RPMI7951 (cell line): ENCODE data around the gene SLC22A6. TPM values are rescaled to one million over a fixed set of nuclear protein-coding genes. Genes with fewer than 3 reads are reported as not detected.
A peak's percentile ranks its signal among the peaks of the same experiment; 100 is the strongest.

Experiments
- DNase-seq: peaks from one replicate; pipeline ENCODE4 v3.0.0-alpha.2; 2012; ENCODE audit warnings: low read depth
- total RNA-seq: library from RNA; depleted of rRNA; stranded (reverse); fragments of >200 nt; shearing (Covaris generic); gene quantifications from 2 replicates; pipeline ENCODE4 v1.2.3, GENCODE V29; 2014; rRNA removed

SLC22A6 gene
- total RNA-seq, 1 experiment from 2014 or later: not detected

DNA sequence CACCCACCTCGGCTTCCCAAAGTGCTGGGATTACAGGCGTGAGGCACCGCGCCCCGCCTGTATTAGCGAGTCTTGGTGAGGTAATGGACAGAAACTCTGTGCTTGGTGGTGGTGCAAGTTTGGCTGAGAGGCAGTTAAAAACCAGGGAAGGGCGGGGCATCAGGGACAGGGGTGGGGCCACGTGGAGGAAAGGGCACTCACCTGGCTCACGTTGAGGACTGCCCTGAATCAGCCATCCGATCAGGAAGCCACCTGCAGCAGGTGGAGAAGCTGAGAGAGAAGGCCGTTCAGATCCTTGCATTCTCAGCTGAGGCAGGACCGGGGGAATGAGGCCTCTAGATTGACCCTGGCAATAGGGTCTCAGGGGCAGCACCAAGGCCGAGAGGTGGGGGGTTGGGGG lies 51.5 kb downstream of the SLC22A6 start:
- DNase-seq: no peak

DNA sequence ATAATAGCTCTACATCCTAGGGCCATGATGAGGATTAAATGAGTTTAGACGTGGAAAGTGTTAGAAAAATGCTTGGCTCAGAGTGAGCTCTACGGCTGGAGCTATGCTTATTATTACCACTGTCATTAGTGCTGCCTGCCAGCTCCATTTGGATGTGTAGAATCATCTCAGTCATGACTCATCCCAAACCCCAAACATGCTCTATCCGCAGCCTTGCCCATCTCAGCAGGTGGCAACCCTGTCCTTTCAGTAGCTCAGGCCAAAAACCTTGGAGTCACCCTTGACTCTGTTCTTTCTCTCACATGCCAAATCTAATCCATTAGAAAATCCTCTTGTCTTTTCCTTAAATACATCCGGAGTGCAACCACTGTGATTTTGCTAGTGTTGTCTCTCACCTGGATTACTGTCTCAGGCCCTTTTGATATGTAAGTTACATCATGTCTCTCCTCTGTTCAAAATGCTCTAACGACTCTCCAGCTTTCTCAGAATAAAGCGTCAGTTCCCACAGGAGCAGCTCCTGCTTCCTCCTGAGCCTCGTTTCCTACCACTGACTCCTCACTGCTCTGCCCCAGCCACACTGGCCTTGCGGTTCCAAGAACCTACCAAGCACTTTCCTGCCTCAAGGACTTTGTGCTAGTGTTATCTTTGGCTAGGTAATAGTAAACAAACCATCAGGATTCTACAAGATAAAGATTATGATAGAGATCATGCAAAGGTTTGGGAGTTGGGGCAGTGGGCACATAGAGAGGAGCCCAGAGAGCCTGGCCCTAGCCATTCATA lies 53.1 kb downstream of the SLC22A6 start:
- peak; percentile 43 for DNase-seq

DNA sequence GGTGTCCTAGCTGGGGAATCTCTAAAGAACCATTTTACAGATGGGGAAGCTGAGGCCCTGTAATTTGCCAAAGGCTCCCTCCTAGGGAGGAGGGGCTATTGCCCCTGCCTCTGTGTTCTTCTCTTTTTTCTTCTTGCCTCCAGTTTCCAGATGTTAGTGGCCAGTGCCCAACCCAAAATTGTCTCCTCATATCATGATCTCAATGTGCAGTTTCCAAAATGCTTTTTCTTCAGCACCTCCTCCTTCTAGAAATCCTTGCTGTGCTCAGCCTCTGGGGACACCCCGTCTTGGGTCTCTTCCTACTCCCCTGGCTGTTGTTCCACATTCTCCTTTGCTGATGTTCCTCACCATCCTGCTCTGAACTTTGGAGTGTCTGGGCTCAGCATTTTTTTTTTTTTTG lies 54.1 kb downstream of the SLC22A6 start:
- no peak for DNase-seq

DNA sequence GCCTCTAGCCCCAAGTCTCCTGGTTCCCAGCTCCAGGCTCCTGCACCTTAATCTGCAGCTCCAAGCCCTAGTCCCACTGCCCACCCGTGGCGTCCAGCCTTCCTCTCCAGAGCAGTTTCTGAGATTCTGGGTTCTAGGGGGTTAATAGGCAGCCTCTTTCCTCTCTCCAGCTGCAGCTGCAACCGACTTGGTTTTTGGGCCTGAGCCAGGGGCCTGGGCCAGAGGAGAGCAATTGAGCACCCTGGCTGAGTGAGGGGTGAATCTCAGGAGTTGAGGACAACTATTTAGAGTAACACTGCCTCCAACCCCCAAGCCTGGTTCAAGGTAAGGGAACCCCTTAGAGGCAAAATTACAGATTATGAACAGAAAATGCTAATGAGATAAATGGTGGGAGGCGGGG lies 54.6 kb downstream of the SLC22A6 start:
- DNase-seq: no peak

DNA sequence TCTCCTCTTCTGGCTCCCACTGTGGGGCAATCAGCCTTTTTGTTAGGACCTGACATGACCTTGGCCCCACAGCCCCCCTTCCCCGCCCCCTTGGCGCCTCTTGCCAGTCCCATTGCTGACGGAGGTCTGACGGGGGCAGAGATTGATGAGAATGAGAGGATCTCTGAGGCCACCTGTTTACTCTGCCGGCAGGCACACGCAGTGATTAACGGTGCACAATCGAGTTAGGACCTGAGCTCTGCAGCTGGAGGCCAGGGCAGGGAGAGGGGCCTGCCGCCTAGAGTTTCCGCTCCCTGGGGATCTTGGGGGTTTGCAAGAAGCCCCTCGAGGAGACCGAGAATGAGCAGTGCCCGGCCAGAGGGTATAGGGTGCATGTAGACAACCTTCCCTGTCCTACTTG lies 56.8 kb downstream of the SLC22A6 start:
- DNase-seq: no peak

DNA sequence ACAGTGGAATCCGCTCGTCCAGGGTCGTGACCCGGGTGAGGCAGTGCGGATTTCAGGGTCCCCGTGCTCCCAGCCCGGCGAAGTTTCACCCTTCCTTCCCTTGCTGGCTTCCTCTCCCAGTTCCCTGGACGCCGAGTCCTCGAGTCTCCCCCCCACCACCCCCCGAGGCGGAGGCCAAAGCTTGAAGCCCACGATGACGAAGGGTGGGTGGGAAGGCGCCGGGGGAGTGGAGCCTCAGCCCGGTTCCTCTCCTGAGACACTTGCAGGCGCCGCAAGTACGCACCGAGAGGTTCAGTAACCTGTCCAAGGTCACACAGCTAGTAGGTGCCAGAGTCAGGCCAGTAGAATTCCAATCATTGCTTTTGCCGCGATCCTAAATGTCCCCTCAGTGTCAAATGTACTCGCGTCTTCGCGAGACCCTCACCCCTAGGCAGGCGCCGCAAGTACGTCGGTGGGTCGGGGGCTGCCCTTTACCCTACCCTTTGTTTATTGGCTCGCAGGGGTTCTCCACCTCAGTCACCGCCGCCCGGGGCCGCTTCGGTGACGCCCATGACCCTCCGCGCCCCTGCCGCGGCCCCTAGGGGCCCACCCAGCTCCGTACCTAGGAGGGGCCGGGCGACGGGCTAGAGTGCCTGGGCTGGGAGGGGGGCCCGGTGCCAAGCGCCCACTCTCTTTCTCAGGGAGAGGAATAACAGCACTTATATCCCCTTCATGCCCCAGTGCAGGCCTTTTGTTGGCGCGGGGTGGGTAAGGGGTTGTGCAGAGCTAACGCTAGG lies 57.9 kb downstream of the SLC22A6 start:
- DNase-seq: no peak

Other genes with a start within 250 kb of the SLC22A6 start
- 10.1 and 11.4 TPM in 2 replicates for gene ZBTB3, start 230.8 kb downstream of the SLC22A6 start, total RNA-seq
- 182 and 189 TPM in 2 replicates for gene POLR2G, start 223.4 kb downstream of the SLC22A6 start, total RNA-seq
- gene TAF6L, start 213.6 kb downstream of the SLC22A6 start, total RNA-seq: 15.1 and 18.1 TPM in 2 replicates
- 88.3 and 110 TPM in 2 replicates for gene TMEM179B, start 197.6 kb downstream of the SLC22A6 start, total RNA-seq
- 41.0 and 55.3 TPM in 2 replicates for gene TMEM223, start 193.0 kb downstream of the SLC22A6 start, total RNA-seq
- 24.9 and 26.1 TPM in 2 replicates for gene NXF1, start 179.5 kb downstream of the SLC22A6 start, total RNA-seq
- gene STX5, start 152.9 kb downstream of the SLC22A6 start, total RNA-seq: 40.7 and 43.1 TPM in 2 replicates
- gene TEX54, start 152.1 kb downstream of the SLC22A6 start, total RNA-seq: not detected in 2 replicates
- gene WDR74, start 145.4 kb downstream of the SLC22A6 start, total RNA-seq: 61.3 and 80.4 TPM in 2 replicates
- gene SLC3A2, start 104.1 kb downstream of the SLC22A6 start, total RNA-seq: 85.2 and 94.7 TPM in 2 replicates
- not detected in 2 replicates for gene CHRM1, start 63.6 kb downstream of the SLC22A6 start, total RNA-seq
- not detected in 2 replicates for gene SLC22A8, start 30.9 kb upstream of the SLC22A6 start, total RNA-seq
- not detected in 2 replicates for gene SLC22A24, start 159.3 kb upstream of the SLC22A6 start, total RNA-seq